ENCODE data around the gene ATG9A. TPM values are rescaled to one million over a fixed set of nuclear protein-coding genes. Genes with fewer than 3 reads are reported as not detected.

The ATG9A gene
- polyA plus RNA-seq, 1 donor from 2014 or later: 26.2 TPM

DNA sequence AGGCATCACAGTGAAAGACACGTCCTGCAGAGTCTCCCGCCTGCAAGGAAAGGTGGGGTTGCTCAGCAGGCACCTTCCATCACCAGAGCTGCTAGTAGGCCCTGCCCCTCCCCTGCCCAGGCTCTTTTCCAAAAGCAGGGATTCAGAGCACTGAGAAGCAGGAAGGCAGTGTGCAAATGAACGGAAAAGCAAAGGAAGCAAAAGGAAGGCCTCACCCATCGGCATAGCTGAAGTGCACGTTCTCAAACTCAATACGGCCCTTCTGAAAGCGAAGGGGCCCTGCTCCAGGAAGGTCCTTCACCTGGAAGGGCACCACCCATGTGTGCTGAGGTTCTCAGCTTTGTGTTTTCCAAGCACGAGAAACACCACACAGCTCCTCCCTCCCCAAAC is 16.4 kb downstream of the ATG9A start:
- Histone ChIP-seq H3K27ac (ENCODE audit: low read length) (no peak overlapping the region), H3K36me3 (ENCODE audit: insufficient read depth, low read length) (no peaks in the 10 kb centered on the region), H3K9me2 (ENCODE audit: insufficient read depth, low read length) (no peaks in the 10 kb centered on the region), H2AFZ (ENCODE audit: low read depth, low read length) (no peak overlapping the region), H3K9me3 (ENCODE audit: low read length) (no peaks in the 10 kb centered on the region), H4K20me1 (ENCODE audit: insufficient read depth) (no peaks in the 10 kb centered on the region), H3K4me3 (ENCODE audit: low read length) (no peak overlapping the region), H3K27me3 (ENCODE audit: insufficient read depth, low read depth, low read length) (no peaks in the 10 kb centered on the region), H3K79me2 (replicated peaks; ENCODE audit: insufficient read depth, low read length) (no peaks in the 10 kb centered on the region), H3F3A (ENCODE audit: insufficient read depth, low read length, poor library complexity, severe bottlenecking) (no peaks in the 10 kb centered on the region), H3K9ac (ENCODE audit: low read length) (no peak overlapping the region), H3K4me2 (ENCODE audit: low read length) (no peak overlapping the region)
- TF ChIP-seq POLR2AphosphoS5 (IDR thresholded peaks at IDR 0.05): no peak
- TF ChIP-seq, protein P1, sequence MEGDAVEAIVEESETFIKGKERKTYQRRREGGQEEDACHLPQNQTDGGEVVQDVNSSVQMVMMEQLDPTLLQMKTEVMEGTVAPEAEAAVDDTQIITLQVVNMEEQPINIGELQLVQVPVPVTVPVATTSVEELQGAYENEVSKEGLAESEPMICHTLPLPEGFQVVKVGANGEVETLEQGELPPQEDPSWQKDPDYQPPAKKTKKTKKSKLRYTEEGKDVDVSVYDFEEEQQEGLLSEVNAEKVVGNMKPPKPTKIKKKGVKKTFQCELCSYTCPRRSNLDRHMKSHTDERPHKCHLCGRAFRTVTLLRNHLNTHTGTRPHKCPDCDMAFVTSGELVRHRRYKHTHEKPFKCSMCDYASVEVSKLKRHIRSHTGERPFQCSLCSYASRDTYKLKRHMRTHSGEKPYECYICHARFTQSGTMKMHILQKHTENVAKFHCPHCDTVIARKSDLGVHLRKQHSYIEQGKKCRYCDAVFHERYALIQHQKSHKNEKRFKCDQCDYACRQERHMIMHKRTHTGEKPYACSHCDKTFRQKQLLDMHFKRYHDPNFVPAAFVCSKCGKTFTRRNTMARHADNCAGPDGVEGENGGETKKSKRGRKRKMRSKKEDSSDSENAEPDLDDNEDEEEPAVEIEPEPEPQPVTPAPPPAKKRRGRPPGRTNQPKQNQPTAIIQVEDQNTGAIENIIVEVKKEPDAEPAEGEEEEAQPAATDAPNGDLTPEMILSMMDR (IDR thresholded peaks at IDR 0.05; ENCODE audit: poor library complexity, severe bottlenecking): no peak
- no peak for TF ChIP-seq SMC3 (conservative IDR thresholded peaks at IDR 0.05; ENCODE audit: poor library complexity)
- TF ChIP-seq TAF1 (IDR thresholded peaks at IDR 0.05; ENCODE audit: low read depth): no peak
- TF ChIP-seq RAD21 (conservative IDR thresholded peaks at IDR 0.05): no peak
- TF ChIP-seq, protein P2, sequence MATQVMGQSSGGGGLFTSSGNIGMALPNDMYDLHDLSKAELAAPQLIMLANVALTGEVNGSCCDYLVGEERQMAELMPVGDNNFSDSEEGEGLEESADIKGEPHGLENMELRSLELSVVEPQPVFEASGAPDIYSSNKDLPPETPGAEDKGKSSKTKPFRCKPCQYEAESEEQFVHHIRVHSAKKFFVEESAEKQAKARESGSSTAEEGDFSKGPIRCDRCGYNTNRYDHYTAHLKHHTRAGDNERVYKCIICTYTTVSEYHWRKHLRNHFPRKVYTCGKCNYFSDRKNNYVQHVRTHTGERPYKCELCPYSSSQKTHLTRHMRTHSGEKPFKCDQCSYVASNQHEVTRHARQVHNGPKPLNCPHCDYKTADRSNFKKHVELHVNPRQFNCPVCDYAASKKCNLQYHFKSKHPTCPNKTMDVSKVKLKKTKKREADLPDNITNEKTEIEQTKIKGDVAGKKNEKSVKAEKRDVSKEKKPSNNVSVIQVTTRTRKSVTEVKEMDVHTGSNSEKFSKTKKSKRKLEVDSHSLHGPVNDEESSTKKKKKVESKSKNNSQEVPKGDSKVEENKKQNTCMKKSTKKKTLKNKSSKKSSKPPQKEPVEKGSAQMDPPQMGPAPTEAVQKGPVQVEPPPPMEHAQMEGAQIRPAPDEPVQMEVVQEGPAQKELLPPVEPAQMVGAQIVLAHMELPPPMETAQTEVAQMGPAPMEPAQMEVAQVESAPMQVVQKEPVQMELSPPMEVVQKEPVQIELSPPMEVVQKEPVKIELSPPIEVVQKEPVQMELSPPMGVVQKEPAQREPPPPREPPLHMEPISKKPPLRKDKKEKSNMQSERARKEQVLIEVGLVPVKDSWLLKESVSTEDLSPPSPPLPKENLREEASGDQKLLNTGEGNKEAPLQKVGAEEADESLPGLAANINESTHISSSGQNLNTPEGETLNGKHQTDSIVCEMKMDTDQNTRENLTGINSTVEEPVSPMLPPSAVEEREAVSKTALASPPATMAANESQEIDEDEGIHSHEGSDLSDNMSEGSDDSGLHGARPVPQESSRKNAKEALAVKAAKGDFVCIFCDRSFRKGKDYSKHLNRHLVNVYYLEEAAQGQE (IDR thresholded peaks at IDR 0.05; ENCODE audit: borderline replicate concordance): no peak

DNA sequence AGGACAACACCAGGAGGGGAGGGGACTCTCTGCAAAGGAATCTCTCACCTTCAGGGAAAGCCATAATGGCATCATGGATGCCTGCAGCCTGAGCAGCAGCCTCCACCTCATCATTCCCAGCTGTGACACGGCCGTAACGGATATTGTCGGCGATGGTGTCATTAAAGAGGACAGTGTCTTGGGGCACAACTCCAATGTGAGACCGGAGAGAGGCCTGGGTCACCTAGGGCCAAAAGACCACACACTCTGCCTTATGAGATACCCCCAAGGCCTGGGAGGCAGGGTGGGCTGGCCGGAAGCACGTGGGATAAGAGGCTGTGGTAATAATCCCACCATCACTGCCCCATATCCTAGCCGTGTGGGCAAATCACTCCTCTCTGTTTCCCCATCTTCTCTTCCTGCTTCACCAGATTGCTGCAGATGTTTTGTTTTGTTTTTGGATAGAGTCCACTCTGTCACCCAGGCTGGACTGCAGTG is 18.5 kb downstream of the ATG9A start:
- Histone ChIP-seq H3K79me2 (replicated peaks; ENCODE audit: insufficient read depth, low read length) (no peaks in the 10 kb centered on the region), H3K9ac (ENCODE audit: low read length) (no peak overlapping the region), H3K4me2 (ENCODE audit: low read length) (no peak overlapping the region), H3K9me3 (ENCODE audit: low read length) (no peaks in the 10 kb centered on the region), H3K9me2 (ENCODE audit: insufficient read depth, low read length) (no peaks in the 10 kb centered on the region), H2AFZ (ENCODE audit: low read depth, low read length) (no peak overlapping the region), H3K4me3 (ENCODE audit: low read length) (no peak overlapping the region), H3K27ac (ENCODE audit: low read length) (no peak overlapping the region), H3K27me3 (ENCODE audit: insufficient read depth, low read depth, low read length) (no peaks in the 10 kb centered on the region), H3K36me3 (ENCODE audit: insufficient read depth, low read length) (no peaks in the 10 kb centered on the region), H4K20me1 (ENCODE audit: insufficient read depth) (no peaks in the 10 kb centered on the region), H3F3A (ENCODE audit: insufficient read depth, low read length, poor library complexity, severe bottlenecking) (no peaks in the 10 kb centered on the region)
- TF ChIP-seq MXI1 (conservative IDR thresholded peaks at IDR 0.05; ENCODE audit: poor library complexity, severe bottlenecking): no peak
- no peak for TF ChIP-seq TAF1 (IDR thresholded peaks at IDR 0.05; ENCODE audit: low read depth)
- TF ChIP-seq SMC3 (conservative IDR thresholded peaks at IDR 0.05; ENCODE audit: poor library complexity): no peak
- TF ChIP-seq POLR2AphosphoS5 (IDR thresholded peaks at IDR 0.05): no peak
- TF ChIP-seq EP300 (conservative IDR thresholded peaks at IDR 0.05; ENCODE audit: poor library complexity, severe bottlenecking): no peak

GRCh38 chr2:219210196-219210885 is 19.1 kb downstream of the ATG9A start:
- H3F3A ChIP-seq (ENCODE audit: insufficient read depth, low read length, poor library complexity, severe bottlenecking): no peaks in the 10 kb centered on the region
- H3K27me3 ChIP-seq (ENCODE audit: insufficient read depth, low read depth, low read length): no peaks in the 10 kb centered on the region
- H3K9ac ChIP-seq (ENCODE audit: low read length): no peak overlapping the region
- H3K4me3 ChIP-seq (ENCODE audit: low read length): no peak overlapping the region
- H3K36me3 ChIP-seq (ENCODE audit: insufficient read depth, low read length): no peaks in the 10 kb centered on the region
- no peak overlapping the region for H3K27ac ChIP-seq (ENCODE audit: low read length)
- no peak overlapping the region for H3K4me2 ChIP-seq (ENCODE audit: low read length)
- no peaks in the 10 kb centered on the region for H3K9me2 ChIP-seq (ENCODE audit: insufficient read depth, low read length)
- no peaks in the 10 kb centered on the region for H4K20me1 ChIP-seq (ENCODE audit: insufficient read depth)
- no peak overlapping the region for H2AFZ ChIP-seq (ENCODE audit: low read depth, low read length)
- no peaks in the 10 kb centered on the region for H3K9me3 ChIP-seq (ENCODE audit: low read length)
- H3K79me2 ChIP-seq (replicated peaks; ENCODE audit: insufficient read depth, low read length): no peaks in the 10 kb centered on the region
- TF ChIP-seq SMC3 (conservative IDR thresholded peaks at IDR 0.05; ENCODE audit: poor library complexity): no peak
- TF ChIP-seq EZH2 (IDR thresholded peaks at IDR 0.05; ENCODE audit: borderline replicate concordance, insufficient read depth, low read length, poor library complexity, severe bottlenecking): no peak
- TF ChIP-seq, protein P2 (IDR thresholded peaks at IDR 0.05; ENCODE audit: borderline replicate concordance): no peak
- TF ChIP-seq, protein P1 (IDR thresholded peaks at IDR 0.05; ENCODE audit: poor library complexity, severe bottlenecking): no peak
- no peak for TF ChIP-seq POLR2AphosphoS5 (IDR thresholded peaks at IDR 0.05)
- no peak for TF ChIP-seq MXI1 (conservative IDR thresholded peaks at IDR 0.05; ENCODE audit: poor library complexity, severe bottlenecking)
- no peak for TF ChIP-seq TAF1 (IDR thresholded peaks at IDR 0.05; ENCODE audit: low read depth)
- no peak for TF ChIP-seq RAD21 (conservative IDR thresholded peaks at IDR 0.05)
